HG03565 (cell line): ENCODE measurements around the gene STOML3.
"Not testable (repeated sequence)": the region's sequence is repeated elsewhere in the genome, so short reads cannot be mapped to it uniquely, and the experiment has no call there.

Source experiments
- ATAC-seq: cut with Tn5 transposase; IDR thresholded peaks from one replicate; pipeline ENCODE4 v1.9.1; 2021; ENCODE audit warnings: mild to moderate bottlenecking, moderate library complexity; ENCODE audit not compliant: unreplicated experiment

STOML3 gene

GRCh38 chr13:38990693-38991092 lies at the start of gene STOML3:
TSS of gene STOML3 (minus strand) at chr13:38990831. CDS start at chr13:38990721, 110 bp downstream.
- ATAC-seq = no peak

- ATAC-seq = no peak
Observed at GRCh38 chr13:39040206-39040605, 49.6 kb upstream of the STOML3 start.

- no peak for ATAC-seq
Observed at GRCh38 chr13:39039041-39039440, 48.4 kb upstream of the STOML3 start.

- peak; percentile 17 for ATAC-seq
Observed at GRCh38 chr13:39038569-39039030, 48.0 kb upstream of the STOML3 start.

GRCh38 chr13:39037880-39038568 lies 47.4 kb upstream of the STOML3 start, which contains the start of the genes NHLRC3 and PROSER1:
TSS of gene NHLRC3 (plus strand) at chr13:39038456. CDS start at chr13:39038640, 184 bp downstream.
TSS of gene PROSER1 (minus strand) at chr13:39038089. CDS start at chr13:39037242, 847 bp downstream.
- peak; percentile 57 for ATAC-seq

- no peak for ATAC-seq
Observed at GRCh38 chr13:39037410-39037879, 46.8 kb upstream of the STOML3 start.

GRCh38 chr13:39036212-39036611 lies 45.6 kb upstream of the STOML3 start:
- ATAC-seq = no peak

- ATAC-seq = no peak
Observed at GRCh38 chr13:39035799-39036198, 45.2 kb upstream of the STOML3 start.

GRCh38 chr13:39035204-39035603 lies 44.6 kb upstream of the STOML3 start:
- ATAC-seq = no peak

GRCh38 chr13:39034085-39034484 lies 43.5 kb upstream of the STOML3 start:
- no peak for ATAC-seq

GRCh38 chr13:39032150-39032549 lies 41.5 kb upstream of the STOML3 start:
- no peak for ATAC-seq

- no peak for ATAC-seq
Observed at GRCh38 chr13:39025433-39025839, 34.8 kb upstream of the STOML3 start.

GRCh38 chr13:39023761-39024160 lies 33.1 kb upstream of the STOML3 start:
- no peak for ATAC-seq

- ATAC-seq = no peak
Observed at GRCh38 chr13:39023316-39023715, 32.7 kb upstream of the STOML3 start.

- ATAC-seq = no peak
Observed at GRCh38 chr13:39020853-39021462, 30.3 kb upstream of the STOML3 start.

- ATAC-seq = peak; percentile 72
Observed at GRCh38 chr13:39016787-39017186, 26.2 kb upstream of the STOML3 start.

- peak; percentile 92 for ATAC-seq
Observed at GRCh38 chr13:39016087-39016486, 25.5 kb upstream of the STOML3 start.

GRCh38 chr13:39013462-39013861 lies 22.8 kb upstream of the STOML3 start:
- no peak for ATAC-seq

- no peak for ATAC-seq
Observed at GRCh38 chr13:39012608-39013007, 22.0 kb upstream of the STOML3 start.

- ATAC-seq = not testable (repeated sequence)
Observed at GRCh38 chr13:39006371-39007111, 15.9 kb upstream of the STOML3 start.

- ATAC-seq = no peak
Observed at GRCh38 chr13:38998739-38999138, 8.1 kb upstream of the STOML3 start.
